Fibroblast of the aortic adventitia (primary cell): ENCODE results near the gene PARVB. TPM values are rescaled to one million over a fixed set of nuclear protein-coding genes. Genes with fewer than 3 reads are reported as not detected.
A peak's percentile ranks its signal among the peaks of the same experiment; 100 is the strongest.

Experiments
- DNase-seq: peaks from one replicate; pipeline ENCODE4 v3.0.0-alpha.2; 2010; ENCODE audit warnings: low read depth
- H3K4me3 ChIP-seq: 2 replicates; pipeline ENCODE4 v1.5.1; 2011; ENCODE audit warnings: low read depth, mild to moderate bottlenecking, control low read depth, low read length, moderate library complexity
- CTCF ChIP-seq: IDR thresholded peaks from 2 replicates; pipeline ENCODE4 v1.5.1; 2011; ENCODE audit warnings: mild to moderate bottlenecking, low read length, control low read depth, inconsistent platforms; ENCODE audit not compliant: insufficient read depth
- total RNA-seq: library from RNA; depleted of rRNA; stranded (reverse); fragments of >200 nt; gene quantifications from 2 replicates; pipeline ENCODE4 v1.2.3, GENCODE V29; 2012; ENCODE audit warnings: low replicate concordance

PARVB gene
- total RNA-seq, 1 donor: 30.6 TPM

DNA sequence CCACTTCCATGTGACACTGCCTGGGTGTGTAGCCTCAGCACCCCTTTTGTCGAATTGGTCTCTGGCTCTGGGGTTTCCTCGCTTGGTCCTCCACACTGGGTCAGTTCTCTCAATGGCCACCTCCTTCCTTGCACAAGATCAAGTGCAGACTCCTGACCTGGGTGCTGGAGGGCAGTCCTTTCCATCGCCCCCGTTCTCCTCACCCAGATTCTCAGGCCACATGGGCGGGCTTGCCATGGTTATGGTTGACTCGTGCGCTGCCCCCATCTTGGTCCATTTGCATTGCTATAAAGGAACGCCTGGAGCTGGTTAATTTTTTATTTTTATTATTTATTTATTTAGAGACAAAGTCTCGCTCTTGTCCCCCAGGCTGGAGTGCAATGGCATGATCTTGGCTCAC, 5.5 kb upstream of the PARVB start:
- DNase-seq: no peak
- H3K4me3 ChIP-seq: no peak overlapping the region
- no peak for TF ChIP-seq CTCF

DNA sequence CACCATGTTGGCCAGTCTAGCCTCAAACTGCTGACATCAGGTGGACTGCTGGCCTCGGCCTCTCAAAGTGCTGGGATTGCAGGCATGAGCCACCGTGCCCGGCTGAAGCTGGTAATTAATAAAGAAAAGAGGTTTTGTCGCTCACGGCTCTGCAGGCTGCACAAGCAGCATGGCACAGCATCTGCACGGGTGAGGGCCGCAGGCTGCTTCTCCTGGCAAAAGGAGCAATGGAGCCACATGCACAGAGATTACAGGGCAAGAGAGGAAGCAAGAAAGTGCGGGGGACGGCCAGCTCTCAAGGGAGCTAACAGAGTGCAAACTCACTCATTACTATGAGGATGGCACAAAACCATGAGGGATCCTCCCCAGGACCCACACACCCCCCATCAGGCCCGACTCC, 4.7 kb upstream of the PARVB start:
- TF ChIP-seq CTCF: no peak
- no peak for DNase-seq
- H3K4me3 ChIP-seq: no peak overlapping the region

- TF ChIP-seq CTCF: no peak
- no peak for DNase-seq
- no peak overlapping the region for H3K4me3 ChIP-seq
Observed at GRCh38 chr22:44019846-44020245, 4.3 kb upstream of the PARVB start.

GRCh38 chr22:44020981-44021380, 3.1 kb upstream of the PARVB start:
- no peak overlapping the region for H3K4me3 ChIP-seq
- no peak for DNase-seq
- TF ChIP-seq CTCF: no peak

- no peak for TF ChIP-seq CTCF
- H3K4me3 ChIP-seq: peak overlapping the region; percentile 76
- peak; percentile 27 for DNase-seq
Observed at GRCh38 chr22:44023404-44024287, 456 bp upstream of the PARVB start.

DNA sequence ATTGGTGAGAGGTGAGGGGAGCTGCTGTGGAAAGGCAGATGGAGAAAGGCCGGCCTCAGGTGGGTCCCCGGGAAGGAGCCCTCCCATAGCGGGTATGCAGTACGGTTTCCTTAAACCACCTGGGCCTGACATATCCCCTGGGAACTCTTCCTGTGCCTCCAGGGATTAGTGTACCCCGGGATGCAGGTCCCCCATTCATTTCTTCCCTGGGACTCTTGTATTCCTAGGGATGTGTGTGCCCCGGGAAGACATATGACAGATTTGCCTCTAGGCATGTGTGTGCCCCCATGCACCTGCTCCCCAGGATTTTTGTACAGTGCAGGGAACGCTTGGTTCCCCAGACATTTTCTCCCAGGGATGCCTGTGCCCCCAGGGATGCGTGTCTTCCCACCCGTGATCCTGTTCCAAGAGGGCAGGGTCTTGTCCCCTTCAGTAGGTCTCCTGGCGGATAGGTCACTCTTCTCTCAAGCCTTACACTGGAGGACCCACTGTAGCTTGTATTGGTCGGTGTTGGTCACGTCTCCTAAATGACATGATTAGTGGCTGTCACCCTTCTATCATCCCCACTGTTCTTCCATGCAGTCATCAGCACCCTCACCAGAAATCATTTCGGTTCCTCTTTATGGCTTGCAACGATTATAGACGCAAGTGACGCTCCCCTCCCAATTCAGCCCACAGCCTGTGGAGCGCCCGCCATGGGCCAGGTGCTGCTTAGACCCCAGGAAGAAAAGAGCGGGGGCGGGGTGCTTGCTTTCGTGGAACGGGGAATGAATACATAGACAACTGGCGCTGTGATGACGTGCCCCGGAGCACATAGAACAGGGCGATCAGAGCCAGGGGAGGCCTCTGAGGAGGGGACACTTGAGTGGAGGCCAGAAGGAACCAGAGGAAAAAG, 1.3 kb downstream of the PARVB start:
- no peak for TF ChIP-seq CTCF
- DNase-seq: no peak
- peak overlapping the region; percentile 69 for H3K4me3 ChIP-seq
